ENCODE results near the gene CEP131. TPM values are rescaled to one million over a fixed set of nuclear protein-coding genes. Genes with fewer than 3 reads are reported as not detected.
"Not testable (repeated sequence)": the region's sequence is repeated elsewhere in the genome, so short reads cannot be mapped to it uniquely, and the experiment has no call there.

CEP131 gene
- total RNA-seq, 4 donors from 2014 or later = 3.5 to 77.6 (median 9.8) TPM

GRCh38 chr17:81154961-81155360, 67.8 kb downstream of the CEP131 start:
- DNase-seq = no peak
- Histone ChIP-seq H3K36me3 (no peaks in the 10 kb centered on the region), H3K27me3 (no peaks in the 10 kb centered on the region), H3K4me1 (no peaks in the 10 kb centered on the region), H3K9me3 (no peaks in the 10 kb centered on the region), H3K4me3 (no peak overlapping the region), H3K27ac (no peak overlapping the region)
- no peak for TF ChIP-seq CTCF (IDR thresholded peaks at IDR 0.05)
- TF ChIP-seq POLR2A (IDR thresholded peaks at IDR 0.05) = no peak

GRCh38 chr17:81154016-81154415, 68.7 kb downstream of the CEP131 start:
- not testable (repeated sequence) for H3K4me1 ChIP-seq, H3K27me3 ChIP-seq, H3K36me3 ChIP-seq, H3K4me3 ChIP-seq, H3K9me3 ChIP-seq, DNase-seq
- H3K27ac ChIP-seq = peak overlapping the region in 1 of 4 donors; percentile 38

GRCh38 chr17:81153340-81153803, 69.4 kb downstream of the CEP131 start:
- H3K36me3 ChIP-seq = no peaks in the 10 kb centered on the region
- peak in 2 of 3 donors; percentile 49 to 65 for DNase-seq
- TF ChIP-seq POLR2A (IDR thresholded peaks at IDR 0.05) (no peak), CTCF (IDR thresholded peaks at IDR 0.05) (no peak)
- no peaks in the 10 kb centered on the region for H3K27me3 ChIP-seq
- H3K4me3 ChIP-seq = no peak overlapping the region
- no peaks in the 10 kb centered on the region for H3K4me1 ChIP-seq
- H3K27ac ChIP-seq = peak overlapping the region in 2 of 4 donors; percentile 38 to 43
- H3K9me3 ChIP-seq = no peaks in the 10 kb centered on the region

- Histone ChIP-seq H3K36me3 (no peaks in the 10 kb centered on the region), H3K27ac (no peak overlapping the region), H3K27me3 (no peaks in the 10 kb centered on the region), H3K9me3 (no peaks in the 10 kb centered on the region), H3K4me1 (no peaks in the 10 kb centered on the region), H3K4me3 (no peak overlapping the region)
- no peak for DNase-seq
- TF ChIP-seq CTCF (IDR thresholded peaks at IDR 0.05) = no peak
- no peak for TF ChIP-seq POLR2A (IDR thresholded peaks at IDR 0.05)
Measured at GRCh38 chr17:81152288-81152828, 70.4 kb downstream of the CEP131 start.

GRCh38 chr17:81151278-81151677, 71.5 kb downstream of the CEP131 start:
- Histone ChIP-seq H3K4me3 (no peak overlapping the region), H3K27ac (no peak overlapping the region), H3K27me3 (no peaks in the 10 kb centered on the region), H3K9me3 (no peaks in the 10 kb centered on the region), H3K4me1 (no peaks in the 10 kb centered on the region), H3K36me3 (no peaks in the 10 kb centered on the region)
- DNase-seq = no peak
- TF ChIP-seq CTCF (IDR thresholded peaks at IDR 0.05) (no peak), POLR2A (IDR thresholded peaks at IDR 0.05) (no peak)

GRCh38 chr17:81150377-81151077, 72.2 kb downstream of the CEP131 start:
- H3K4me1 ChIP-seq = no peaks in the 10 kb centered on the region
- DNase-seq = no peak
- H3K36me3 ChIP-seq = no peaks in the 10 kb centered on the region
- H3K9me3 ChIP-seq = no peaks in the 10 kb centered on the region
- no peak overlapping the region for H3K27ac ChIP-seq
- no peaks in the 10 kb centered on the region for H3K27me3 ChIP-seq
- no peak overlapping the region for H3K4me3 ChIP-seq
- no peak for TF ChIP-seq CTCF (IDR thresholded peaks at IDR 0.05)
- TF ChIP-seq POLR2A (IDR thresholded peaks at IDR 0.05) = no peak
